ENCODE data around the gene OR2AG2. TPM values are rescaled to one million over a fixed set of nuclear protein-coding genes. Genes with fewer than 3 reads are reported as not detected.
"Not testable (repeated sequence)": the region's sequence is repeated elsewhere in the genome, so short reads cannot be mapped to it uniquely, and the experiment has no call there.

The OR2AG2 gene
- total RNA-seq (0.12 TPM in 1 of 2 replicates, not detected in the other), polyA plus RNA-seq (0.16 and 0.28 TPM in 2 replicates)

GRCh38 chr11:6771926-6772893, at the start of gene OR2AG2:
TSS of gene OR2AG2 (minus strand) at chr11:6771976. CDS start at chr11:6768957, 3,019 bp downstream.
- no peak within 1 kb of the TSS for H3K4me3 ChIP-seq
- TF ChIP-seq CTCF (IDR thresholded peaks at IDR 0.05; ENCODE audit: low read depth, low read length): no peak
- H3K36me3 ChIP-seq: no peaks in the 10 kb centered on the region
- H3K9me3 ChIP-seq (ENCODE audit: low read depth): no peaks in the 10 kb centered on the region
- H3K27me3 ChIP-seq: no peaks in the 10 kb centered on the region
- DNase-seq (ENCODE audit: low read depth in 1 of 2, low spot score in 1 of 2): no peak
- H3K4me1 ChIP-seq (ENCODE audit: low read depth): no peaks in the 10 kb centered on the region
- H3K27ac ChIP-seq: no peak within 1 kb of the TSS

DNA sequence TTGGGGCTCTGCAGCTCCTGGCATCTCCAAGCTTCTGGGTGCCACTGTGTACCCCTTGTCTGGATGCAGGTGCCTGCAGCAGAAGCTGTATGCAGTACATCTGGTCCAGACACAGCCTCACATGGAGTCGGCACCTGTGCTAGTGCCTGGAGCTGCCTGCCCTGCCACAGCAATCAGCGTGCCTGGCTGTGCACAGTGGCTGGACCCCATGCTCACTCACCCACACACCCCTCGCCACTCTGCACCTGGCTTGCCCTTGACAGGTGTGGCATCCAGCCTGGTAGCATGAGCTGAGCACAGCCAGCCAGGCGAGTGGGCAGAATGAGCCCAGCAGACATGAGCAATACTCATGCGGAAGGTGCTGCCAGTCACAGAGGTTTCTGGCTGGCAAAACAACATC, 47.2 kb upstream of the OR2AG2 start:
- H3K4me3 ChIP-seq: no peak overlapping the region
- no peak for TF ChIP-seq CTCF (IDR thresholded peaks at IDR 0.05; ENCODE audit: low read depth, low read length)
- no peaks in the 10 kb centered on the region for H3K36me3 ChIP-seq
- H3K27me3 ChIP-seq: no peaks in the 10 kb centered on the region
- H3K4me1 ChIP-seq (ENCODE audit: low read depth): no peaks in the 10 kb centered on the region
- no peaks in the 10 kb centered on the region for H3K9me3 ChIP-seq (ENCODE audit: low read depth)
- DNase-seq (ENCODE audit: low read depth in 1 of 2, low spot score in 1 of 2): no peak
- no peak overlapping the region for H3K27ac ChIP-seq

GRCh38 chr11:6817694-6818093, 45.9 kb upstream of the OR2AG2 start:
- DNase-seq (ENCODE audit: low read depth in 1 of 2, low spot score in 1 of 2): no peak
- Histone ChIP-seq H3K27ac (no peak overlapping the region), H3K36me3 (no peaks in the 10 kb centered on the region), H3K9me3 (ENCODE audit: low read depth) (no peaks in the 10 kb centered on the region), H3K27me3 (no peaks in the 10 kb centered on the region), H3K4me3 (no peak overlapping the region), H3K4me1 (ENCODE audit: low read depth) (no peaks in the 10 kb centered on the region)
- TF ChIP-seq CTCF (IDR thresholded peaks at IDR 0.05; ENCODE audit: low read depth, low read length): no peak

- H3K9me3 ChIP-seq (ENCODE audit: low read depth): no peaks in the 10 kb centered on the region
- no peak for TF ChIP-seq CTCF (IDR thresholded peaks at IDR 0.05; ENCODE audit: low read depth, low read length)
- no peak overlapping the region for H3K4me3 ChIP-seq
- no peaks in the 10 kb centered on the region for H3K27me3 ChIP-seq
- DNase-seq (ENCODE audit: low read depth in 1 of 2, low spot score in 1 of 2): no peak
- H3K27ac ChIP-seq: no peak overlapping the region
- H3K36me3 ChIP-seq: no peaks in the 10 kb centered on the region
- H3K4me1 ChIP-seq (ENCODE audit: low read depth): no peaks in the 10 kb centered on the region
Measured at GRCh38 chr11:6813656-6814055, 41.9 kb upstream of the OR2AG2 start.

- no peak overlapping the region for H3K4me3 ChIP-seq
Measured at GRCh38 chr11:6812390-6813005, 40.7 kb upstream of the OR2AG2 start.

GRCh38 chr11:6801075-6801474, 29.3 kb upstream of the OR2AG2 start:
- H3K4me1 ChIP-seq (ENCODE audit: low read depth); H3K27ac ChIP-seq; H3K9me3 ChIP-seq (ENCODE audit: low read depth); DNase-seq (ENCODE audit: low read depth in 1 of 2, low spot score in 1 of 2); H3K4me3 ChIP-seq; H3K27me3 ChIP-seq; H3K36me3 ChIP-seq: not testable (repeated sequence)

More at GRCh38 chr11:6812390-6813005, 40.7 kb upstream of the OR2AG2 start:
- H3K36me3 ChIP-seq: no peaks in the 10 kb centered on the region
- TF ChIP-seq CTCF (IDR thresholded peaks at IDR 0.05; ENCODE audit: low read depth, low read length): peak; percentile 96
- H3K27ac ChIP-seq: no peak overlapping the region
- H3K9me3 ChIP-seq (ENCODE audit: low read depth): no peaks in the 10 kb centered on the region
- peak; percentile 49 to 54 for DNase-seq (ENCODE audit: low read depth in 1 of 2, low spot score in 1 of 2)
- H3K4me1 ChIP-seq (ENCODE audit: low read depth): no peaks in the 10 kb centered on the region
- no peaks in the 10 kb centered on the region for H3K27me3 ChIP-seq
